CD4-positive, alpha-beta T cell treated with Interleukin-17A for 4 hours (primary cell): ENCODE results near the gene EDARADD.
"Not testable (repeated sequence)": the region's sequence is repeated elsewhere in the genome, so short reads cannot be mapped to it uniquely, and the experiment has no call there.

Source experiments
- DNase-seq: peaks from one replicate; pipeline ENCODE4 v3.0.0-alpha.2; 2020; ENCODE audit warnings: mixed read lengths

Gene EDARADD

DNA sequence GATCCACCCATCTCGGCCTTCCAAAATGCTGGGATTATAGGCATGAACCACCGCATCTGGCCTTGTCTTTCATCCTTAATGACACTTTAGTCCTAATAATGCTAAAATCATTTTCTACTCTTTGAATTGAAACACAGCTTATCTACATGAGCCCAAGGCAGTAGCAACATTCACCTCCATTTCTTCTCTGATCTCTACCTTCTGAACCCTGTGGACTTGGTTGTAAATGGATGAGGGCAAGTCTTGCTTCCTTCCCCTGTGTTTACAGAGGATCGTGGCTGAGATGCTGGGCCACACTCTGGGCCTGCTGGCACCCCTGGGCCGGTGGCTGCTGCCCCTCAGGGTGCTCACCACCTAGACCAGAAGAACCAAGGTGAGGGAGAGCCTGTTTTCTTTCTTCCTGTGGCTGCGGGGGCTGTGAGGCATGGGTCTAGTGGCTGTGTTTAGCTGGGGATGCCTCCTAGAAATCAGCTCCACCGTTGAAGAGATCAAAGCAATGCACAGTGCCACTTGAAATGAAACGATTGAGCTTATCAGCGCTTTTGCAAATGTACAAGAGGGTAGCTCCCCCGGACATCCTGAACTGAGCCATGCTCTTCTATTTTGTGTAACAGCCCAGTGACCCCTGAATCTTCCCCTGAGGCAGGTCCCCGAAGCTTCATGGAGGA is 97.5 kb downstream of the EDARADD start:
- no peak for DNase-seq

- no peak for DNase-seq
These were observed 98.3 kb downstream of the EDARADD start for GRCh38 chr1:236492378-236492777.

- DNase-seq, result no peak
These were observed 100.0 kb downstream of the EDARADD start for GRCh38 chr1:236494082-236494481.

GRCh38 chr1:236494586-236495466 is 100.7 kb downstream of the EDARADD start:
- no peak for DNase-seq

DNA sequence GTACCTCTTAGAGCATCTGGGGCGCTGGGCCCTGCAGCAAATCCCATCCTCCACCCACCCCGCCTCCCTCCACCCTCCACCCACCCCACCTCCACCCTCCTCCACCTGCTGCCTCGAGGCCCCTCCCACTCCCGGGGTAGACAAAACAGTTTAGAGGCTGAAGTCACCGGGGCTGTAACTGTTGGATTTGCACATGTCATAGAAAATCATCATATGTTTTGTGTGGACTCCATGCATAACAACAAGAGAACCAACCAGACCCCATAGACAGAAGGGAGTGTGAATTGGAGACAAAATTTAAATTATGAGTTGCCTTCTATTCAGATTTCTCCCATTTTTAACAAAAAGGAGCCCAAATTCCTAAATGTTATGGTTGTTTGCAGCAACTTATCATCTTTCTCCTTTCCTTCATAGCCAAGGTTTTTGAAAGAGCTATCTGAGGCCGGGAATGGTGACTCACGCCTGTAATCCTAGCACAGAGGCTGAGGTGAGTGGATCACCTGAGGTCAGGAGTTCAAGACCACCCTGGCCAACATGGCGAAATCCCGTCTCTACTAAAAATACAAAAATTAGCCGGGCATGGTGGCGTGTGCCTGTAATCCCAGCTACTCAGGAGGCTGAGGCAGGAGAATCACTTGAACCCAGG is 101.5 kb downstream of the EDARADD start:
- DNase-seq, result no peak

DNA sequence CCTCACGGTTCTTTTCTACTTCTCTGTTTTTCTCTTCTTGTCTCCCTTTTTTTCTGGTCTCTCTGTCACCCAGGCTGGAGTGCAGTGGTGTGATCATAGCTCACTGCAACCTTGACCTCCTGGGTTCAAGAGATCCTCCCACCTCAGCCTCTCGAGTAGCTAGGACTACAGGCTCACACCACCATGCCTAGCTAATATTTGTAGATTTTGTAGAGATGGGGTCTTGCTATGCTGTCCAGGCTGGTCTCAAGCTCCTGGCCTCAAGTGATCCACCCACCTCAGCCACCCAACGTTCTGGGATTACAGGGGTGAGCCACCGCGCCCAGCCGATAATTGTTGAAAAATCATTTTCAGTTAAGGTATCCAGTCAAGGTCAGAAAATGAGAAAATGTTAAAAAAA is 103.8 kb downstream of the EDARADD start:
- no peak for DNase-seq

DNA sequence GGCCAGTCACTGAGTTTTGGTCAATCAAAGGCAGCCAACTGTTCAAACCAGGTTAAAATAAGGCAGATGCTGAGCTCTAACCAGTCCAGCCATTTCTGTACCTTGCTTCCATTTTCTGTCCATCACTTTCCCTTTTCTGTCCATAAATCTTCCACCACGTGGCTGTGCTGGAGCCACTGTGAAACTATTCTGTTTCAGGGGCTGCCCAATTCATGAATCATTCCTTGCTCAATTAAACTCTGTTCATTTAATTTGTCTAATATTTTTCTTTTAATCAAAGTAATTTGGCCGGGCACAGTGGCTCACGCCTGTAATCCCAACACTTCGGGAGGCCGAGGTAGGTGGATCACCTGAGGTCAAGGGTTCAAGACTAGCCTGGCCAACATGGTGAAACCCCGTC is 107.0 kb downstream of the EDARADD start:
- DNase-seq, result no peak

GRCh38 chr1:236502579-236502971 is 108.5 kb downstream of the EDARADD start:
- DNase-seq, result no peak

- DNase-seq, result peak; percentile 23
These were observed 109.0 kb downstream of the EDARADD start for GRCh38 chr1:236502972-236503639.

DNA sequence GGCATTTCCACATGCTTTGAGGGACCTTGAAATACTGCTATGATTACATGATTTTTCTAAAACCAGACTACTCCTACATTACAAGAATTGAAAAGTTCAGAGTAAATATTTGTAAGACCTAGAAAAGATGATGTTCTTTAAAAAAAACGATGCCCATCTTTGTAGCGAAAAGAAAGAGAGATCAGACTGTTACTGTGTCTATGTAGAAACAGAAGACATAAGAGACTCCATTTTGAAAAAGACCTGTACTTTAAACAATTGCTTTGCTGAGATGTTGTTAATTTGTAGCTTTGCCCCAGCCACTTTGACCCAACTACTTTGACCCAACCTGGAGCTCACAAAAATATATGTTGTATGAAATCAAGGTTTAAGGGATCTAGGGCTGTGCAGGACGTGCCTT is 110.3 kb downstream of the EDARADD start:
- DNase-seq, result not testable (repeated sequence)

- DNase-seq, result no peak
These were observed 113.1 kb downstream of the EDARADD start for GRCh38 chr1:236507022-236507700.

GRCh38 chr1:236508593-236509027 is 114.5 kb downstream of the EDARADD start:
- no peak for DNase-seq

- DNase-seq, result no peak
These were observed 115.1 kb downstream of the EDARADD start for GRCh38 chr1:236509203-236509602.

DNA sequence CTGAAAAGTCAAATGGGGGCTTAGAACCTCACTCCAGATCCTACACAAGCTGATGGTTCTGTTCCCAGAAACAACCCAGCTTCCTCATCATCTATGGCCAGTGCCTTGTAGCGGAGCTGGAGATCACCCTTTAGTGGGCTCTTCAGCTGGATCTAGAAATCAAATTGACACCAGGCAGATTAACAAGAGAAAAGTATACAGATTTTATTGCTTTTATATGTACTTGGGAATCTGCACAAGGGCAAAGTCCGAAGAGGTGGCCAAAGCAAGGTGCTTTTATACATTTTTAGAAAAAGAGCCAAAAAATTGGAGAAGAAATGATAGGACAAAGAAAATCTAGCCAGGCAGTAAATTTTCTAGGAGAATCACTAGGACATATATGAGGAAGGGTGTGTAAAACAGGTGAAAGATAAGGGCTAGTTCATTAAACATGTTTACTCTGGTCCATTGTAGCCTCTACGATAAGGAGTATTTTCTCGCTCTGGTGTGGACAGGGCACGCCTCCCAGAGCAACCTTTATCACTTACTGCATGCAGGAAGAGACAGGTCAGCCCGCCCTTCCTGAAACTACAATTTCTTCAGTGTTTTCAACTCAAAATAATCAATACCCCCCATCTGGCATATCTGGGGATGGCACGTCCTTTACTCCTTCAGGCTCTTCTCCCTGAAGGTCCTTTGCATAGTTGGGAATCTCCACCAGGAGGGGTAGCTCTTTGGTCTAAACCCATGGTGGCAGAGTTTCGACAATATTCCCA is 115.7 kb downstream of the EDARADD start:
- DNase-seq, result no peak

DNA sequence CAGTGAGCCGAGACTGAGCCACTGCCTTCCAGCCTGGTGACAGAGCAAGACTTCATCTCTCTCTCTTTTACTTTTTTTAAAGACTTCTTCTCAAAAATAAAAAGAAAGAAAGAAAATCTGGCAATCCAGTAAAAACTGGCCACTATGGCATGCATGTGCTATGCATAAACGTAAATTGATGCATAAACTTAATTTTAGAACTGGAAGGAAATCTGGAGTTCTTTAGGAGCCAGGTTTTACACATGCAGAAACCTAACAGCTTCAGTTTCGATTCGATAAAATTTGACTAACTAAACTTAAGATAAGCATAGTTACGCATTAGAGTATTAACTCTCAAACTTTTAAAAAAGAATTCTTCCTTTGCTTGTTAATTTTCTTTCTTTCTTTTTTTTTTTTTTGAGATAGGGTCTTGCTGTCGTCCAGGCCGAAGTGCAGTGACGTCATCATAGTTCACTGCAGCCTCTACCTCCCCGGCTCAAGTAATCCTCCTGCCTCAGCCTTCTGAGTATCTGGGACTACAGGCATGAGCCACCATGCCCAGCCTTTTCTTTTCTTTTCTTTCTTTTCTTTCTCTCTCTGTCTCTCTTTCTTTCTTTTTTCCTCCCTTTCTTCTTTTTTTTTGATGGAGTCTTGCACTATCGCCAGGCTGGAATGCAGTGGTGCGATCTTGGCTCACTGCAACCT is 117.8 kb downstream of the EDARADD start:
- no peak for DNase-seq

GRCh38 chr1:236514703-236515442 is 120.8 kb downstream of the EDARADD start:
- DNase-seq, result no peak

- DNase-seq, result no peak
These were observed 121.4 kb downstream of the EDARADD start for GRCh38 chr1:236515443-236515958.

DNA sequence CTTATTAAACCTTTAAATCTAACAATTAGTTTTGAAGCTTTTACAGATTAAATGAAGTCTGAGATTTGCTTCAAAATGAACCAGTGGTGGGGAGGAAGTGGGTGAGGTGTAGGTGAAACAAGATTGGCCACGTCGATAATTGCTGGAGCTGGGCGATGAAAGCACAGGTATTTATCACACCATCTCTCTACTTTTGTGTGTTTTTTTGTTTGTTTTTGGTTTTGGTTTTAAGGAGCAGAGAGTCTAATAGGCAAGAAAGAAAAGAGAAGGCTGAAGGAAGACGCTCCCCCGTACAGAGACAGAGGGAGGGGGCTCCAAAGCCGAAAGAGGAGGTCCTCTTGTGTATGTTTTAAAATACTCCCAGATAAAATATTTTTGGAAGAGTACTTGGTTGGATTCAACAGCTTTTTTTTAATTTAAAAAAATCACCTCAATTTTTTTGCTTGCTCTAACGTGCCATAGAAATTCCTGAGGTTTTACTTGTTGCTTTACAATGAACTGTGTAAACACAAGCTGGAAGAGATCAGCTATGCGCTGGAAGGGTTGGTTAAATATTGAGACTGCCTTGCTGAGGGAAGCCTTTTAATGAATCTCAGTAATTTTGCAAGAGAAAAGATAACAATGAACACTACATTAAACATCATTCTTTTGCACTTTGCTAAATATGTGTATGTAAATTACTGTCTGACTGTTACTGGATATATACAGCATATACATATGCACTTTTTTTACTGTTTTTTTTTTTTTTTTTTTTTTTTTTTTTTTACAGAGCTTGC is 123.0 kb downstream of the EDARADD start:
- DNase-seq, result peak; percentile 51

DNA sequence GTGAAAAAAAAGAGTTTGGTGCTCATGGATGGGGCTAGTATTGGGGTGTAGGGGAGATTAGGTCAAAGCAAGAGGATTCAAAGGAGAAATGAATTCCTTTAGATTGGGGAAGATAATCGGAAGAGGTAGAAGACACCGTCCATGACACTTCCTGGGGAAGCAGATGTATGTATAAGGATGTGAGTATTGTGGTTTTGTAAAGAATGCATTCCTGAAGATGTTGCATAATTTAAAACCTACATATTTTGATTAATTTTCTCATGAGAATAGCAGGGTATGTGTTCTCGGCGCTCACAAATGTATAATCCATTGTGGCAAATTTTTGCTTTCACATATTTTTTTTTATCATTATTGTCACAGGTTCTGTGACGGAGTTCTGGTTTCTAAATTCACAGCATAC is 124.2 kb downstream of the EDARADD start:
- DNase-seq, result no peak
